ENCODE results near the gene DNTTIP2.

GRCh38 chr1:93846206-93846991, 32.6 kb downstream of the DNTTIP2 start:
- TF ChIP-seq POLR2AphosphoS5 (IDR thresholded peaks at IDR 0.05) (peak; percentile 90 to 94 (median 93)), CTCF (IDR thresholded peaks at IDR 0.05 in 8 of 11, conservative IDR thresholded peaks at IDR 0.05 in 3 of 11) (peak; percentile 17 to 75 (median 40))
